ENCODE data around the gene PPM1D.
"Not testable (repeated sequence)": the region's sequence is repeated elsewhere in the genome, so short reads cannot be mapped to it uniquely, and the experiment has no call there.

Gene PPM1D

DNA sequence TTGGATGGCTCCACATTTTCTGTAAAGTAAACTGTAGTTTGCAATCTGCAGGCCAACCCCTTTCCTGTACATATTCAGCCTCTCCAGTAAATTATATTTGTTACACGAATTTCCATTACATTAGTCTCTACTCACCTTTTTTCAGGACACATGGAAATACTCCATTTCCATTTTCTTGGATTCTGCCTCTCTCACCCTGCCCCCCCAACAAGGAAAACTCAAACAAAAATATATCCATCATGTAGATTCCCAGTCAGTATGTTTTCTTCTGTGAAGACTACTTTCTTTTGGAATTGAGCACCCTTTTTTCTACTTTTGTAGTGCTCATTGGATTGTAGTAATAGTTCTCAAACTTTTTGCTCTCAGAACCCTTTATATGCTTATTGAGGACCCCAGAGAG, 2.9 kb downstream of the PPM1D start:
- ATAC-seq (no peak), DNase-seq (no peak)
- peaks cover 6% of the 10 kb centered on the region for H3K27me3 Mint-ChIP-seq
- peak overlapping the region in 1 of 2 donors; percentile 47 for H3K27ac Mint-ChIP-seq
- no peaks in the 10 kb centered on the region for H3K9me3 Mint-ChIP-seq
- peak overlapping the region; percentile 67 to 90 for H3K4me3 Mint-ChIP-seq
- H3K4me1 Mint-ChIP-seq = peaks cover 50% of the 10 kb centered on the region

DNA sequence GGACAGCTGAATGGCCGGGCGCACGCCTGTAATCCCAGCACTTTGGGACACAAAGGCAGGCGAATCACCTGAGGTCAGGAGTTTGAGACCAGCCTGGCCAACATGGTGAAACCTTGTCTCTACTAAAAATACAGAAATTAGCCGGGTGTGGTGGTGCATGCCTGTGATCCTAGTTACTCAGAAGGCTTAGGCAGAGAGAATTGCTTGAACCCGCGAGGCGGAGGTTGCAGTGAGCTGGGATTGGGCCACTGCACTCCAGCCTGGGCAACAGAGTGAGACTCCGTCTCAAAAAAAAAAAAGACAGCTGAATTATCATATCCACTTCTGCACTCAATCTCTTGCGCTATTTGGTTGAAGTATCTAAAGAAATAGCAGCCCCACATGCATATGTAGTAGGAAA, 3.5 kb downstream of the PPM1D start:
- H3K4me1 Mint-ChIP-seq = peaks cover 44% of the 10 kb centered on the region
- ATAC-seq, H3K4me3 Mint-ChIP-seq: not testable (repeated sequence)

DNA sequence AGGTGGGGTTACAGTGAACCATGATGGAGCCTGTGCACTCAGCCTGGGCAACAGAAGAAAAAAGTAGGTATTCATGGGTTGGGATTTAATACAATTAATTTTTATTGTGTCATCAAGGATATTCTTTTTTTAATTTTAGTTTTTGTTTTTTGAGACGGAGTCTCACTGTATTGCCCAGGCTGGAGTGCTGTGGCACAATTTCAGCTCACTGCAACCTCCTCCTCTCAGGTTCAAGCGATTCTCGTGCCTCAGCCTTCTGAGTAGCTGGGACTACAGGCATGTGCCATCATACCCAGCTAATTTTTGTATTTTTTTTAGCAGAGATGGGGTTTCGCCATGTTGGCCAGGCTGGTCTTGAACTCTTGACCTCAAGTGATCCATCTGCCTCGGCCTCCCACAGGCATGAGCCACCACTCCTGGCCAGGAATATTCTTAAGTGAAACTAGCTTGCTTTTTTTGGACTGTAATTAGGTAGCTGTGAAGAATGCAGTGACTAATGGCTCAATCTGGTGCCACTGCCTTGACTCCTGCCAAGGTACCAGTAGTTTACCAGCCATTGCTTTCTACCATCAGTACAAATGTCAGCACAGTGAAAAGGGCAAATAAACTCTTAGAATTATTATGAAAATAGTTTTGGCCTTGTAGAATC, 4.8 kb downstream of the PPM1D start:
- no peaks in the 10 kb centered on the region for H3K9me3 Mint-ChIP-seq
- no peak overlapping the region for H3K27ac Mint-ChIP-seq

More for the DNA sequence above, 3.5 kb downstream of the PPM1D start:
- not testable (repeated sequence) for H3K9me3 Mint-ChIP-seq, H3K27ac Mint-ChIP-seq, DNase-seq, H3K27me3 Mint-ChIP-seq

DNA sequence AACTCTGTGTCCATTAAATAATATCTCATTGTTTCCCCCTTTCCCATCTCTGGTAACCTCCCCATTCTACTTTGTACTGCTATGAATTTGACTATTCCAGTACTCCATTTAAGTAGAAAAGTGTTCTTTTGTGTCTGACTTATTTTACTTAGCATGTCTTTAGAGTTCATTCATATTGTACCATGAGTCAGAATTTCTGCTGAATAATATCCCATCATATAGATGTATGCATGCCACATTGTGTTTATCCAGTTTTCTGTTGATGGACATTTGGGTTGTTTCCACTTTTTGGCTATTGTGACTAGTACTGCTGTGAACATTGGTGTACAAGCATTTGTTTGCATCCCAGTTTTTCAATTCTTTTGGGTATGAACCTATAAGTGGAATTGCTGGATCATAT, 6.0 kb downstream of the PPM1D start:
- Mint-ChIP-seq H3K27ac (no peak overlapping the region), H3K9me3 (no peaks in the 10 kb centered on the region), H3K4me3 (no peak overlapping the region), H3K27me3 (no peaks in the 10 kb centered on the region), H3K4me1 (peaks cover 42% of the 10 kb centered on the region)
- DNase-seq (no peak), ATAC-seq (no peak)

More for the DNA sequence above, 4.8 kb downstream of the PPM1D start:
- DNase-seq (no peak), ATAC-seq (no peak)
- Mint-ChIP-seq H3K27me3 (no peaks in the 10 kb centered on the region), H3K4me1 (peaks cover 42% of the 10 kb centered on the region), H3K4me3 (no peak overlapping the region)

- Mint-ChIP-seq H3K4me3 (no peak overlapping the region), H3K4me1 (peaks cover 19% of the 10 kb centered on the region), H3K27me3 (no peaks in the 10 kb centered on the region), H3K9me3 (no peaks in the 10 kb centered on the region), H3K27ac (no peak overlapping the region)
- ATAC-seq = no peak
- no peak for DNase-seq
Observed at GRCh38 chr17:60610473-60610872, 10.5 kb downstream of the PPM1D start.

DNA sequence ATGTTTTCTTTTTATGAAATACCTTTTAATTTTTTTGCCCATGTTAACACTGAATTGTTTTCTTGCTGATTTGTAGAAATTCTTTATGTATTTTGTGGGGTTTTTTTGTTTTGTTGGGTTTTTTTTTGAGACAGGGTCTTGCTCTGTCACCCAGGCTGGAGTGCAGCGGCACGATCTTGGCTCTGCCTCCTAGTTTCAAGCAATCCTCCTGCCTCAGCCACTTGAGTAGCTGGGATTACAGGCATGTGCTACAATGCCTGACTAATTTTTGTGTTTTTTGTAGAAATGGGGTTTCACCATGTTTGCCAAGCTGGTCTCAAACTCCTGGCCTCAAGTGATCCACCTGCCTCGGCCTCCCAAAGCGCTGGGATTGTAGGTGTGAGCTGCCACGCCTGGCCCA, 11.3 kb downstream of the PPM1D start:
- DNase-seq, H3K4me3 Mint-ChIP-seq, ATAC-seq, H3K9me3 Mint-ChIP-seq, H3K27me3 Mint-ChIP-seq, H3K27ac Mint-ChIP-seq: not testable (repeated sequence)
- peaks cover 12% of the 10 kb centered on the region for H3K4me1 Mint-ChIP-seq

GRCh38 chr17:60613325-60613724, 13.3 kb downstream of the PPM1D start:
- peaks cover 12% of the 10 kb centered on the region for H3K4me1 Mint-ChIP-seq
- no peak for ATAC-seq

DNA sequence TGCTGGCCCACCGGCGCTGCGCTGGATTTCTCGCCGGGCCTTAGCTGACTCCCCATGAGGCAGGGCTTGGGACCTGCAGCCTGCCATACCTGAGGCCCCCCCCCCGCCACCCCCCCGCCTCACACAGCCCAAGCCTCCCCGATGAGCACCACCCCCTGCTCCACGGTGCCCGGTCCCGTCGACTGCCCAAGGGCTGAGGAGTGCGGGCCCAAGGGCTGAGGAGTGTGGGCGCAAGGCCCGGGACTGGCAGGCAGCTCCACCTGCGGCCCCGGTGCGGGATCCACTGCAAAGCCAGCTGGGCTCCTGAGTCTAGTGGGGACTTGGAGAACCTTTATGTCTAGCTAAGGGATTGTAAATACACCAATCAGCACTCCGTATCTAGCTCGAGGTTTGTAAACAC, 13.8 kb downstream of the PPM1D start:
- H3K4me1 Mint-ChIP-seq = peaks cover 17% of the 10 kb centered on the region
- ATAC-seq, H3K27ac Mint-ChIP-seq, DNase-seq, H3K4me3 Mint-ChIP-seq, H3K27me3 Mint-ChIP-seq, H3K9me3 Mint-ChIP-seq: not testable (repeated sequence)

More at GRCh38 chr17:60613325-60613724, 13.3 kb downstream of the PPM1D start:
- no peak overlapping the region for H3K27ac Mint-ChIP-seq
- no peak for DNase-seq
- no peak overlapping the region for H3K4me3 Mint-ChIP-seq
- no peaks in the 10 kb centered on the region for H3K9me3 Mint-ChIP-seq
- H3K27me3 Mint-ChIP-seq = no peaks in the 10 kb centered on the region

- not testable (repeated sequence) for DNase-seq, H3K9me3 Mint-ChIP-seq, H3K4me3 Mint-ChIP-seq, H3K27me3 Mint-ChIP-seq, H3K27ac Mint-ChIP-seq, ATAC-seq
- peaks cover 21% of the 10 kb centered on the region for H3K4me1 Mint-ChIP-seq
Observed at GRCh38 chr17:60614247-60614646, 14.3 kb downstream of the PPM1D start.

GRCh38 chr17:60615108-60615507, 15.1 kb downstream of the PPM1D start:
- DNase-seq (no peak), ATAC-seq (no peak)
- H3K4me3 Mint-ChIP-seq = no peak overlapping the region
- no peaks in the 10 kb centered on the region for H3K9me3 Mint-ChIP-seq
- H3K27me3 Mint-ChIP-seq = no peaks in the 10 kb centered on the region
- peaks cover 21% of the 10 kb centered on the region for H3K4me1 Mint-ChIP-seq
- no peak overlapping the region for H3K27ac Mint-ChIP-seq

- no peak overlapping the region for H3K4me3 Mint-ChIP-seq
- no peaks in the 10 kb centered on the region for H3K27me3 Mint-ChIP-seq
- peak overlapping the region in 1 of 2 donors; percentile 63 for H3K27ac Mint-ChIP-seq
- H3K4me1 Mint-ChIP-seq = peaks cover 21% of the 10 kb centered on the region
- ATAC-seq = no peak
- no peaks in the 10 kb centered on the region for H3K9me3 Mint-ChIP-seq
- DNase-seq = no peak
Observed at GRCh38 chr17:60615840-60616239, 15.8 kb downstream of the PPM1D start.

DNA sequence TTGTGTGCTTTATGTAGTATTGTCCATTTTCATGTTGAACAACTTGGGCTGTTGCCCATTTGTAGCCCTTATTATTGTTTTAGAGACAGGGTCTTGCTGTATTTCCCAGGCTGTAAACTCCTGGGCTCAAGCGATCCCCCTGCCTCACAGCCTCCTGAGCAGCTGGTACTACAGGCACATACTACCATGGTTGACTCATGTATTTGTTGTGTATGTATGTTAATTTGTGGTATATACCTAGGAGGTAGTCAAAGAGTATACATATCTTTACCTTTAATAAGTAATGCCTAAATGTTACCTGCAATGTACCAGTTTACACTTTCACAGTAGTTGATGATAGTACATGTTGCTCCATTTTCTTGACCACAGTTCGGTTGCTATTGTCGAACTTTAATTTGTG, 18.1 kb downstream of the PPM1D start:
- Mint-ChIP-seq H3K9me3 (no peaks in the 10 kb centered on the region), H3K27ac (no peak overlapping the region), H3K27me3 (no peaks in the 10 kb centered on the region), H3K4me3 (no peak overlapping the region), H3K4me1 (peaks cover 21% of the 10 kb centered on the region)
- ATAC-seq (no peak), DNase-seq (no peak)

DNA sequence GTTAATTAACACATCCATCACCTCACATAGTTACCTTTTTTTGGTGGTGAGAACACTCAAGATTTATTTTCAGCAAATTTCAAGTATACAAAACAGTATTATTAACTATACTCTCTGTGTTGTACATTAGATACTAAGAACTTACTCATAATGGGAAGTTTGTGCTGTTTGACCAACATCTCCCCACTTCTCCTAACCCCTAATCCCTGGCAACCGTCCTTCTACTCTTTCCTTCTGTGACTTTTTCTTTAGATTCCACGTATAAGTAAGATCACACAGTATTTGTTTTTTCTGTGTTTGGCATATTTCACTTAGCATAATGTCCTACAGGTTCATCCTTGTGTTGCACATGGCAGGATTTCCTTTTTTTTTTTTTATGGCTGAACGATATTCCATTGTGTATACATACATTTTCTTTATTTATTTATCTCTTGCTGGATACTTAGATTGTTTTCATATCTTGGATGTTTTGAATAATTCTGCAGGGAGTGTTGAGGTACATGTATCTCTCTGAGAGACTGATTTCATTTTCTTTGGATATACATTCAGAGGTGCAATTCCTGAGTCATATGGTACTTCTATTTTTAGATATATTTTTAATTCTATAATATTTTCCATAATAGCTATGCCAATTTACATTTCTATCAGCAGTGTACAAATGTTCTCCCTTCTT, 19.0 kb downstream of the PPM1D start:
- H3K9me3 Mint-ChIP-seq = no peaks in the 10 kb centered on the region
- no peak for DNase-seq
- no peak for ATAC-seq
- no peak overlapping the region for H3K27ac Mint-ChIP-seq
- H3K4me3 Mint-ChIP-seq = no peak overlapping the region
- H3K27me3 Mint-ChIP-seq = no peaks in the 10 kb centered on the region
- H3K4me1 Mint-ChIP-seq = peaks cover 26% of the 10 kb centered on the region

DNA sequence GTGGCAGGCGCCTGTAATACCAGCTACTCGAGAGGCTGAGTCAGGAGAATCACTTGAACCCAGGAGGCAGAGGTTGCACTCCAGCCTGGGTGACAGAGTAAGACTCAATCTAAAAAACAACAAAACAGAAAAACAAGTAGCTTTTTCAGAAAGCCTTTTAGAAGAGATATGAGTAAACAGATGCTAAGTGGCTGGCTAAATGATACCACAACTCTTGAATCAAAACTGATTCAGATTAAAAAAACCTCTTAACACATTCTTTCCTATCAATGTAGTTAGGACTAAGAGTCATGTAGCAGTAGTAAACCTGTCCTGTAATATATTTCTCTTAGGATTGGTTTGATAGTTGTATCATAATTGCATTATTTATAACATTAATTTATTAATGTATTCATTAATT, 23.0 kb downstream of the PPM1D start:
- peak overlapping the region in 1 of 2 donors; percentile 25 for H3K27ac Mint-ChIP-seq
- no peak for ATAC-seq

DNA sequence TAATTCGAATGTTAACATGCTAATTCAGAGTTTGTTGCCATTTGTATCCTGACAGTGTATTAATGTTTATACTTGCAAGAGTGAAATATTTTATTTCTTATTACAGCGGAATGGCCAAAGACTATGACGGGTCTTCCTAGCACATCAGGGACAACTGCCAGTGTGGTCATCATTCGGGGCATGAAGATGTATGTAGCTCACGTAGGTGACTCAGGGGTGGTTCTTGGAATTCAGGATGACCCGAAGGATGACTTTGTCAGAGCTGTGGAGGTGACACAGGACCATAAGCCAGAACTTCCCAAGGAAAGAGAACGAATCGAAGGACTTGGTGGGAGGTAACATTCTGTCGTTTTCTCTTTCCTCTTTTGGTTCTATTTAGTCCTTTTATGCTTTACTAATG, 23.4 kb downstream of the PPM1D start:
- ATAC-seq = no peak
- no peaks in the 10 kb centered on the region for H3K27me3 Mint-ChIP-seq
- no peak overlapping the region for H3K27ac Mint-ChIP-seq
- DNase-seq = no peak
- H3K9me3 Mint-ChIP-seq = no peaks in the 10 kb centered on the region
- peaks cover 17% of the 10 kb centered on the region for H3K4me1 Mint-ChIP-seq
- no peak overlapping the region for H3K4me3 Mint-ChIP-seq

More for the DNA sequence above, 23.0 kb downstream of the PPM1D start:
- Mint-ChIP-seq H3K4me3 (no peak overlapping the region), H3K9me3 (no peaks in the 10 kb centered on the region), H3K27me3 (no peaks in the 10 kb centered on the region), H3K4me1 (peaks cover 18% of the 10 kb centered on the region)
- no peak for DNase-seq

DNA sequence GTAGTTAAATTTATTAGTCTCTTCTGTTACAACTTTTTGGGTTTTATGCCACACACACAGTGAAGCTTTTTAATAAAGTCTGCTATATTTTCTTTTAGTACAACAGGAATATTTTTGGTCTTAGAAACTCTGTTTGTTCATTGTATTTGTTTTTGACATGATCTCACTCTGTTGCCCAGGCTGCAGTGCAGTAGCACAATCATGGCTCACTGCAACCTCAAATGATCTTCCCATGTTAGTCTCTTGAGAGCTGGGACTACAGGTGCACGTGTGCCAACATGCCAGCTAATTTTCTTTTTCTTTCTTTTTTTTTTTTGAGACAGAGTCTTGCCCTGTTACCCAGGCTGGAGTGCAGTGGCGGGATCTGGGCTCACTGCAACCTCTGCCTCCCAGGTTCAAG, 27.1 kb downstream of the PPM1D start:
- H3K4me3 Mint-ChIP-seq = no peak overlapping the region
- peak overlapping the region; percentile 44 to 46 for H3K27ac Mint-ChIP-seq
- peaks cover 10% of the 10 kb centered on the region for H3K4me1 Mint-ChIP-seq
- DNase-seq (no peak), ATAC-seq (no peak)
- H3K9me3 Mint-ChIP-seq = no peaks in the 10 kb centered on the region
- no peaks in the 10 kb centered on the region for H3K27me3 Mint-ChIP-seq
